Astrocyte of the cerebellum (primary cell): ENCODE results near the gene EMID1.

Experiments
- DNase-seq: peaks from one replicate; pipeline ENCODE4 v3.0.0-alpha.2; 2011; ENCODE audit warnings: low read depth
- H3K4me3 ChIP-seq: 2 replicates; pipeline ENCODE4 v1.5.1; 2011; ENCODE audit warnings: mild to moderate bottlenecking, low read depth, low read length, moderate library complexity
- CTCF ChIP-seq: IDR thresholded peaks from 2 replicates; pipeline ENCODE4 v1.5.1; 2012; ENCODE audit warnings: low read length, low read depth, moderate library complexity, mild to moderate bottlenecking; ENCODE audit errors: missing control alignments
- in situ Hi-C: cut with HindIII; loops from 2 replicates; pipeline ENCODE4 v1.10.0; 2017; ENCODE audit warnings: low sequenced_read_pairs

EMID1 gene

GRCh38 chr22:29165321-29166060 lies 40.2 kb upstream of the EMID1 start:
- no peak overlapping the region for H3K4me3 ChIP-seq
- no peak for DNase-seq
- TF ChIP-seq CTCF = no peak
- in situ Hi-C loops = no loop called here

- in situ Hi-C loops = no loop called here
Observed at GRCh38 chr22:29166180-29166579, 39.5 kb upstream of the EMID1 start.

GRCh38 chr22:29167032-29167911 lies 38.4 kb upstream of the EMID1 start:
- in situ Hi-C loops = no loop called here
- H3K4me3 ChIP-seq = no peak overlapping the region
- DNase-seq = no peak

More at GRCh38 chr22:29166180-29166579, 39.5 kb upstream of the EMID1 start:
- no peak overlapping the region for H3K4me3 ChIP-seq
- TF ChIP-seq CTCF = no peak
- DNase-seq = no peak

GRCh38 chr22:29171721-29172120 lies 34.0 kb upstream of the EMID1 start:
- in situ Hi-C loops = no loop called here
- no peak for DNase-seq
- no peak for TF ChIP-seq CTCF
- H3K4me3 ChIP-seq = no peak overlapping the region

More at GRCh38 chr22:29167032-29167911, 38.4 kb upstream of the EMID1 start:
- no peak for TF ChIP-seq CTCF

GRCh38 chr22:29172216-29172615 lies 33.5 kb upstream of the EMID1 start:
- DNase-seq = no peak
- no peak overlapping the region for H3K4me3 ChIP-seq
- in situ Hi-C loops = no loop called here
- no peak for TF ChIP-seq CTCF

- no peak overlapping the region for H3K4me3 ChIP-seq
- no peak for TF ChIP-seq CTCF
- in situ Hi-C loops = no loop called here
- no peak for DNase-seq
Observed at GRCh38 chr22:29175312-29175835, 30.3 kb upstream of the EMID1 start.
